Measurements from ENCODE around the gene MRPS35.

Gene MRPS35

DNA sequence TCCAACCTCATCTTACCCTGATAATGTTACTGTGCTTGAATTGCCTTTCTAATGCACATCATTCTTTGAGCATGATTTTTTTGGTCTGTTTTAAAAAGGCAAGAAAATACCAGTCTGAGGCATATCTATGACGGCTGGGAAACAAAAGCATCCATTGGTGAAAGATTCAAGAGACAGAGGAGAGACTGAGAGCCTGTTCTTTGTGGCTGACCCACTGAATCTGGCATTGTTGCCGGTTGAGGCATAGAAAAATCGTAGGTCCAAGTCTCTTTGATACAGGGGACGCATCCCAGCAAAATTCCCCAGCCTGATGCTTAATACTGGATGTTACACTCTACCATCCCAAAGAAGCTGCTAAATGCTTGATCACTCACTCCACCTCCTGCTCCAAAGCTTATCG lies 66.5 kb downstream of the MRPS35 start:
- DNase-seq: no peak

DNA sequence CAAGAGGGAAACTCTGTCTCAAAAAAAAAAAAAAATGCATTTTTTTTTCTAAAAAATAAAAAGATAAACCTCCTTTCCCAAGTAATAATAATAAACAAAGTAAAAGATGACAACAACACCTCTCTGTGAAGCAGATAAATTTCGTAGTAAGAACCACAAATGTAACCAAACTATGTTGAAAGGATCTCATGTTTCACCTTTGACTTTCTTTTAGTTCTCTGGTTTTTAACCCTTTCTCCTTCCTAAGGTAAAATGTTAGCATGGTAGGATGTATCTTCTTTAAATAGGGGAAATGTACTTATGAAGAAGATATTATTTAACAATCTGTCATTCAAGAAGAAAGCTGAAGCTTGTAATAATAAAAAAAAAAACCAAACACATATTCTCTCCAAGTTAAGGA lies 67.6 kb downstream of the MRPS35 start:
- DNase-seq: no peak

DNA sequence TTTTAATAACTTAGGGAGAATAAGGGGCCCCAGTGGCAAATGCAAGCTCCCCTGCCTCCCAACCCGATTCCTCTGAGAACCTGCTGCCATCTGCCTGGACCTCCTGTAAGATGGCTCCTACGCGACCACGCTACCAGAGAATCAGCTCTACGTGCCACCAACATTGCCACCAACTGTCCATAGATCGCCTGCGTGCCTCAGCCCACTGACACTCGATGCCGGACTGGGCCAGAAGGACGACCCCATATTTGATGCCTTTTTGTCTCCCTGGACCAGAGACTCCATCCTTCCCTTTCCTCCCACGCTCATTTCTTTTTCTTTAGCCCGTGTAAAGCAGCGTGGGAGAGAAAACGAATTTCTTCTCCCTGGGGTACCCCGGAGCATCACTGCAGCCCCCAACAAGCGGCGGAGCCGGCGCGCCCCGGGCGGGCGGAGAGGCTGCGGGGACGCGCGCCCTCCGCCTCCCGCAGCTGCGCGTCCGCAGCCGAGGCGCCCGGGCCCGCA lies 68.8 kb downstream of the MRPS35 start:
- DNase-seq: no peak

- DNase-seq: peak; percentile 47
These were observed 69.4 kb downstream of the MRPS35 start, which contains the start of the genes KLHL42 and MANSC4 for GRCh38 chr12:27779920-27780611. KLHL42 (plus strand) TSS chr12:27780233; CDS start chr12:27780331, 98 bp downstream. MANSC4 (minus strand) TSS chr12:27780236; CDS start chr12:27771276, 8,960 bp downstream.

DNA sequence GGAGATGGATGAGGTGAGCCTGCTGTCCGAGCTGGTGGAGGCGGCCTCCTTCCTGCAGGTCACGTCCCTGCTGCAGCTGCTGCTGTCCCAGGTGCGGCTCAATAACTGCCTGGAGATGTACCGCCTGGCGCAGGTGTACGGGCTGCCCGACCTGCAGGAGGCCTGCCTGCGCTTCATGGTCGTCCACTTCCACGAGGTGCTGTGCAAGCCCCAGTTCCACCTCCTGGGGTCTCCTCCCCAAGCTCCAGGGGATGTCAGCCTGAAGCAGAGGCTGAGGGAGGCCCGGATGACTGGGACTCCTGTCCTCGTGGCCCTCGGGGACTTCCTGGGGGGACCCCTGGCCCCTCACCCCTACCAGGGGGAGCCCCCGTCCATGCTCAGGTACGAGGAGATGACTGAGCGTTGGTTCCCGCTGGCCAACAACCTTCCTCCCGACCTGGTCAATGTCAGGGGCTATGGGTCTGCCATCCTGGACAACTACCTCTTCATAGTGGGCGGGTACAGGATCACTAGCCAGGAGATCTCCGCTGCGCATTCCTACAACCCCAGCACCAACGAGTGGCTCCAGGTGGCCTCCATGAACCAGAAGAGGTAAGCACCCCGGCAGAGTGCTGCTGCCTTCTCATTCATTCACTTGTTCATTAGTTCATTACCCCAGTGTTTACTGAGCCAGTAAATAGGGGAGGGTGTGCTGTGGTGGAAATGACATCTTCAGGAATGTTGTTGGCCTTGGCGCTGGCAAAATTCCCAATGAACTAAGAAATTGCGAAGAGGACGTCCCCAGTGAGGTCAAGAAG lies 70.2 kb downstream of the MRPS35 start:
- peak; percentile 8 for DNase-seq

- DNase-seq: no peak
These were observed 71.0 kb downstream of the MRPS35 start for GRCh38 chr12:27781680-27782079.

GRCh38 chr12:27782481-27782880 lies 71.8 kb downstream of the MRPS35 start:
- DNase-seq: no peak

DNA sequence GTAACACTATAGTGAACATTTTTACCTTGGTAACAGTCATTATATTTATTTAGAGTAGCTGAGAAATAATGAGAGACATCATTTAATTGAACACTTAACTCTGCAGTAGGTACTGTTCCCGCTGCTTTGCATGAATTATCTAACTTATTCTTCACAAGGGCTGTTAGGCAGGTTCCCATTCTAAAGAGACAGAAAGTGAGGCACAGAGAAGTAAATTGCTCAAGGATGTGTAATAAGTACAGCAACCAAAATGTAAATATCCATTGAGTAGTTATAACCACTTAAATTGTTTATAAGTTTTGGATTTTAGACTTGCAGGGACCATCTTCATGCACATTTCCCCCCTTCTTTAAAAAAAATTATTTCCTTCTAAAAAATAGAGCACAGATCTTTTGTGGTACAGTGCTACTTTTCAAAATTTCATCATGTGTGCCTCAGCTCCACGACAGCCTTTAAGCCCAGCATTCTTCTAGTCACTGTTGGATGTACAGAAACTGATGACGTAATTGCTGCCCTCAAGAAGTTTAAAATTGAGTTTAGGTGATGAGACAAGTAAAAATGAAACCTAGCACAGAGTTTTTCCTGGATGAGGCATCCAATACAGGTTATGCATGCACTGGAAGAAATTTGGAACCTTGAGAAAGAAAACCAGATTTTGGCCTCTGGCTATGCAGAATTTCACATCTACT lies 75.4 kb downstream of the MRPS35 start:
- DNase-seq: no peak

DNA sequence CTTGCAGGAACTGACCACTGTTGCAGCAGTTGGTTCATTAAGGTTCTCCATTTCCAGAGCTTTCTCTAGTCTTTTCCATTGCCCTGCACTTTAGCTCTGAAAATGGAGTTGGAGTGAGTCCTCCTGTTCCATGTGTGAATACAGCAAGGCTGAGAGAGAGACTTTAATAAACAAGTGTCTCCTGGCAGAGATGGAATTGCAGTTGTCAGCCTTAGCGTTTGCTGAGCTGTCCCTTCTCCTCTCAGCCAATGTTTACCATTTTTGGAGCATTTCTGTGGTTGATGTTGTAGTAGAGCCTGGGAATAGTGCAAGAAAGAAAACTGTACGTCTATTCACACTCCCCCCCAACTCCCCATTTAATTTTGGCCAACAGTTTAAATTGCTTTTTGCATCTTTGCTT lies 76.9 kb downstream of the MRPS35 start:
- DNase-seq: no peak

DNA sequence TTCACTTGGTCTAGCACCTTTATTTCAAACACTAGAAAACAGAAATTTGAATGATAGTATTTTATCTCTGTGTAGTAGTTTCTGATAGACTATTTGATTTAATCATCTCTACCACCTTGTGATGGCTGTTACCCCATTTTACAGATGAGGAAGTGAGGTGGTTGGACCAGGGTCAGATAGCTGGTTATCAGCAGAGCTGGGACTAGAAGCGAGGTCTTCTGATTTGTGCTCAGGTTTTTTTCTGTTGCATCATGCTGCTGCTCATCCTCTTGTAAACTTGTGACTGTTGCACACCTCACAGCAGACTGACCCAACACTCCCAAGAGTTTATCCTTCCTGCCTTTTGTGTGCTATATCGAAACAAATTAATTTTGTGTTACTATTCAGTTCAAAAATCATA lies 79.5 kb downstream of the MRPS35 start:
- no peak for DNase-seq

- DNase-seq: no peak
These were observed 84.4 kb downstream of the MRPS35 start for GRCh38 chr12:27794818-27795584.

GRCh38 chr12:27796128-27796527 lies 85.5 kb downstream of the MRPS35 start:
- no peak for DNase-seq

DNA sequence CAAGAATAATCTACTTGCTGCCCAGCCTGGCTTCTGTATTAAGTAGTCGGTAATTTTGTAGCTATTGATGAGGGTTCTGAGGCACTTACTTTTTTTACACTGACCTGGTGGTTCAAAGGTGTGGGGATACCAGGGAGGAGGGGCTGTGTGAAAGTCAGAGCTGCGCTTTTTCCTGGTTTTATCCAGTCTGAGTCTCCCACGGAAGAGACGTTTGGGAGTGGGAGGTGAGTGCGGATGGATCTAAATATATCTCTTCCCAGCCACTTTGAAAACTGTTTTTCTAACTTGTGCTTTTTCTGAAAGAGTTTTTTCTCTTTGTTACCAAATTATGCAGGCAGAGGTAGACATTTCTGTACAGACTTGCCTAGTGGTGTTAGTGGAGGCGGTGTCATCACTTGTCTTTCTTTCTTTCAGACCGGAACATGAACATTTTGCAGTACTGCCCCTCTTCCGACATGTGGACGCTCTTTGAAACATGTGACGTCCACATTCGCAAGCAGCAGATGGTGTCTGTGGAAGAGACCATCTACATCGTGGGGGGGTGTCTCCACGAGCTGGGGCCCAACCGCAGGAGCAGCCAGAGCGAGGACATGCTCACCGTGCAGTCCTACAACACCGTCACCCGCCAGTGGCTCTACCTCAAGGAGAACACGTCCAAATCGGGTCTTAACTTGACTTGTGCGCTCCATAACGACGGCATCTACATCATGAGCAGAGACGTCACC lies 86.8 kb downstream of the MRPS35 start:
- DNase-seq: no peak

DNA sequence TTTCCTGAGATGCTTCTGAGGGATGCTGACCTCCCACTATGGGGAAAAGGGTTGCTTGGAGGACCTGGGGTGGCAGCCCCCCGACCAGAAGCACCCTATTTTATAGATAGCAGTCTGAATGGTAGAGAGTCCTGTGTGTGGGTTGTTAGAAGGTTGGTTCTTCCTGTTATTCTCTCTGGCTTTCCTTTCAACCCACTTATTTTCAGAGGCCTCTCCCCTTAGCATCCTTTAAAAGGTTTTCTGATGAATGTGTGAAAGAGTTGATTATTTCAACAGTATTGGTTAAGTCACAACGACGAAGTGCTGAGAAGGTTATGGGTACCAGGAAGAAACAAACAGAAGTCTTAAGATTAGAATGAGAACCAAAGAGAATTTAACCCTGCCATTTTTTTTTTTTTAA lies 90.2 kb downstream of the MRPS35 start:
- DNase-seq: no peak

- DNase-seq: no peak
These were observed 91.0 kb downstream of the MRPS35 start for GRCh38 chr12:27801630-27802029.

DNA sequence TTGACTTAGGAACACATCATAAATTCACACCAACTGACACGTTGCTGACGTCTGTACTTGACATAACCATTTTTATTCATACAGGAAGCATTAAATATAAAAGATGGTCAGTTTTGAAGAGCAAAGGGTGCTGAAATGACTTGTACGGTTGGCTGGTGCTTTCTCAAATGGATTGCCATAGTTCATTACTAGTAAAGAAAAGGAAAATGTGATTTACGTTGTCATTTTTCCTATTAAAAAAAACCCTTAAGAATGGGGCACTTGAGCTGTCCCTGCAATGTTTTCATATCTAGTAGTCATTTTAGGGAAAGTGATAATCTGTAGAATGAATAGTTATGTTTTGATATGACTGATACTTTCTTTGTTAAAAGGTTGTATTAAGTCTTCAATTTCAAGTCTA lies 91.9 kb downstream of the MRPS35 start:
- DNase-seq: no peak

DNA sequence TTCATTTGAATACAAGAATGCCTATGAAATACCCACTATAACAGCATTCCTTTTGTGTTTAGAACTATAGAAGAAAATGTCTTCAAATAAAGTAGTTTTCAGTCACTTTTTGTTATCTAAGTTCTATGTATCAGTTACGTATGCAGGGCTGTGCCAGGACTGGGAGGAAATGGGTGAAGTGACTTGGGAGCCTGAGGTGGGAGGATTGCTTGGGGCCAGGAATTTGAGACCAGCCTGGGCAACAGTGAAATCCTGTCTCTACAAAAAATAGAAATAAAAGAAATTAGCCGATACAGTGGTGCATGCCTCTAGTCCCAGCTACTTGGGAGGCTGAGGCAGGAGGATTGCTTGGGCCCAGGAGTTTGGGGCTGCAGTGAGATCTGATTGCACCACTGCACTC lies 92.3 kb downstream of the MRPS35 start:
- DNase-seq: no peak

DNA sequence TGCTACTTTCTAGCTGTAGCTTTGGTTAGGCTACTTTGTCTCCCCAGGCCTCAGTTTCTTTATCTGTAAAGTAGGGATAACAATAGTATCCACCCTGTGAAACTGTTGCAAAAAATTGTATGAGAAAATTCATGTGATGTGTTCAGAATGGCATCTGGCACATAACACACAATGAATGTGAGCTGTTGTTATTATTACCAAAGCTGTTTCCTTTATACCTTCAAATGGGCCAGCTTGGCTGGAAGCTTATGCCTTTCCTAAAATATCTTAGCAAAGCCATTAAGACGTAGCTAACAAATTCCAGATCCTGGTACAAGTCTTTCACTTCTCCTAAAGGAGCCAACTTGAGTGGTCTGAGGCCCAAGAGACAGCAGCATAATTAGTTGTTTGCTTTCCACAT lies 94.6 kb downstream of the MRPS35 start:
- DNase-seq: no peak

Data from T-helper 9 cell (primary cell).